T-helper 22 cell (primary cell): Measurements from ENCODE around the gene BSCL2.
A peak's percentile ranks its signal among the peaks of the same experiment; 100 is the strongest.
"Not testable (repeated sequence)": the region's sequence is repeated elsewhere in the genome, so short reads cannot be mapped to it uniquely, and the experiment has no call there.

Experiments
- DNase-seq: peaks from one replicate; pipeline ENCODE4 v3.0.0-alpha.2; 2020; ENCODE audit warnings: low read depth

Gene BSCL2

GRCh38 chr11:62656796-62657429, 50.3 kb downstream of the BSCL2 start:
- DNase-seq, result no peak

DNA sequence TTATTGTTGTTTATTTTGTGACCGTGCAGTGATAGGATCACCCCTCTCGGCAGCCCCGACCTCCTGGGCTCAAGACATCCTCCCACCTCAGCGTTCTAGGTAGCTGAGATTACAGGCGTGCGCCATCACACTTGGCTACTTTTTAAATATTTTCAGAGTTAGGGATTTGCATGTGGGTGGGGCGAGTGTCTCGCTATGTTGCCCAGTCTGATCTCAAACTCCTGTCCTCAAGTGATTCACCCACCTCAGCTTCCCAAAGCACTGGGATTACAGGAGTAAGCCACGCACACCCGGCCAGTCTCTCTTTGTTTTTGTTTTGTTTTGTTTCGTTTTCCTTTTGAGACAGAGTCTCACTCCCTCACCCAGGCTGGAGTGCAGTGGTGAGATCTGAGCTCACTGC, 52.9 kb downstream of the BSCL2 start:
- no peak for DNase-seq

DNA sequence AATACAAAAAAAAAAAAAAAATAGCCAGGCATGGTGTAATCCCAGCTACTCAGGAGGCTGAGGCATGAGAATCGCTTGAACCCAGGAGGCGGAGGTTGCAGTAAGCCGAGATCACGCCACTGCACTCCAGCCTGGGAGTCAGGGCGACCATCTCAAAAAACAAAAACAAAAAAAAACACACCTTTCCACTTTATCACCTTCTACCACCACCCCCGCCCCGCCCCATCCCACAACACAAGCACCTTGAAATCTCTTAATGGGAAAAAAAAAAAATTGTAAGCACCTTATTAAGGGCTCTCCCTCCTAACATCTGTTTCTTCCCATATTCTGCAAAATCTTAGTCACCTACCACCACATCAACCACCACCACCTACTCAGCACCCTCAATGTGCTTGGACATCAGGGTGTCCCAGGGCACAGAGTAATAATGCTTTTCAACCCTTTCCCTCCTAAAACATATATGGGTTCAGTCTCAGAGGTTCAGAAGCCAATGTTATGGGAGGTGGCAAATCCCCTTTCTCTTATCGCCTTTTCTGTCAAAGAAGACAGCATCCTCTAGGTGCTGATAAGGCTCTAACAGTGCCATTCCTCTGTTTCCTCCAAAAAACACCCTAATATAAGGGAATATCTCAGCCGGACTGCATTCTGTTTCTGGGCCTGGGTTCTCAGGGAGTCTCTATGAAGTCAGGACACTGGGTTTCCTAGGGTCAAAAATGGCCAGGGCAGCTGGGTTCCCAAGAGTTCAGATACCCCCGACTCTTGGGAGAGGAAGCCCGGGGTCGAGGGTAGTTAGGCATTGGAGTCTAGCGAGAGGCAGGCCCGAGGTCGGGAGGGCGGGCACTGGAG, 54.8 kb downstream of the BSCL2 start:
- peak; percentile 61 for DNase-seq

GRCh38 chr11:62650283-62650682, 56.9 kb downstream of the BSCL2 start:
- not testable (repeated sequence) for DNase-seq

- no peak for DNase-seq
Measured at GRCh38 chr11:62649486-62649885, 57.7 kb downstream of the BSCL2 start.

- DNase-seq, result no peak
Measured at GRCh38 chr11:62648967-62649364, 58.3 kb downstream of the BSCL2 start.

- DNase-seq, result no peak
Measured at GRCh38 chr11:62648185-62648966, 58.8 kb downstream of the BSCL2 start.

DNA sequence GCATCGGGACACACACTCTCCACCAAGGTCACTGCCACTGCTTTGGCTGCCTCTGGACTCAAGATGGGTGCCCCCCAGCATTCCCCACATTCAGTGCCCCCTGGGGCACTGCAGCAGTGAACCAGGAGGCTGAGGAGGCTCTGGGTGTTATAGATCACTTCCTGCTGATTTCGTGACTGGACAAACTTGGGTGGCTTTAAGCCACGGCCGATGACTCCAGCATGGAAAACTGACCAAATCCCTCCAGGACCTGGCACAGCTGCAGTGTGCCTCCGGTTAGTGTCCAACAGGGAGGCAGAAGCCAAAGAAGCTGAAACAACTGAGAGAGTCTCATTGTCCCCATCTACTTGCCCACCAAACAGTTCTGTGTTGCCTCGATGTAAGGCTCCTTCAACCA, 59.6 kb downstream of the BSCL2 start:
- DNase-seq, result no peak

DNA sequence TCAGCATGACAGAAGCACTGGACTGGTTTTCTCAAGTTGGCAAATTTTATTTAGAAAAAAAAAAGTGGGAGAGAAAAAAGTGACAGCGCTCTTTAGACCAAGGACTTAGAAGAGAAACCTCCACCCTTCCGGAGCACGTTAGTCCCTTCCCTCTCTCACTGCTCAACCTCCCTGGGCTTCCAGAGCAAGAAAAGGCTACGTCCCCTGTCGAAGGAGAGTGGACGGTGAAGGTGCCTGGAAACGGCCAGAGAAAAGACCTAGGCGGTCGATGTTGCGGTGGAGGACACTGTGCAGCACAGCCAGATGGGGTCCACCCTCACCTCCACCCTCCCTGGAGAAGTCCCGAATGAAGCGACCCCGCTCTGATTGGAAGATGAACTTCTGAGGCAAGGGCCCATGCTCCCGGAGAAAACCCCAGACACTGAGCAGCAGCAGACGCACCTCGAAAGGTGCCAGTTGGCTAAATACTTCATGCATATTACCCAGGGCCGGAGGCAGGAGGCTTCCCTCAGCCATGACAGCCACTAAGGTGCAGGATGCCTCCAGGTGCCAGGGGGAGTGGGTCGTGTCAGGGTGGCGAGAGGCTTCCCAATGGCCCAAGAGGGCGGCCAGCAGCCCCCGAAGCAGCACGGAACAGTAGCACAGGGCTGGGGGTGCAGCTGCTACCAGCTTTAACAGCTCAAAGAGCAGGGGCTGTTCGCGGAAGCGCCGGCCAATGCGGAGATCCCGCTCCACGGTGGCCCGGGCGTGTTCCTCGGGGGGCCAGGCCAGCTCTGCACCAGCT, 60.2 kb downstream of the BSCL2 start:
- no peak for DNase-seq

DNA sequence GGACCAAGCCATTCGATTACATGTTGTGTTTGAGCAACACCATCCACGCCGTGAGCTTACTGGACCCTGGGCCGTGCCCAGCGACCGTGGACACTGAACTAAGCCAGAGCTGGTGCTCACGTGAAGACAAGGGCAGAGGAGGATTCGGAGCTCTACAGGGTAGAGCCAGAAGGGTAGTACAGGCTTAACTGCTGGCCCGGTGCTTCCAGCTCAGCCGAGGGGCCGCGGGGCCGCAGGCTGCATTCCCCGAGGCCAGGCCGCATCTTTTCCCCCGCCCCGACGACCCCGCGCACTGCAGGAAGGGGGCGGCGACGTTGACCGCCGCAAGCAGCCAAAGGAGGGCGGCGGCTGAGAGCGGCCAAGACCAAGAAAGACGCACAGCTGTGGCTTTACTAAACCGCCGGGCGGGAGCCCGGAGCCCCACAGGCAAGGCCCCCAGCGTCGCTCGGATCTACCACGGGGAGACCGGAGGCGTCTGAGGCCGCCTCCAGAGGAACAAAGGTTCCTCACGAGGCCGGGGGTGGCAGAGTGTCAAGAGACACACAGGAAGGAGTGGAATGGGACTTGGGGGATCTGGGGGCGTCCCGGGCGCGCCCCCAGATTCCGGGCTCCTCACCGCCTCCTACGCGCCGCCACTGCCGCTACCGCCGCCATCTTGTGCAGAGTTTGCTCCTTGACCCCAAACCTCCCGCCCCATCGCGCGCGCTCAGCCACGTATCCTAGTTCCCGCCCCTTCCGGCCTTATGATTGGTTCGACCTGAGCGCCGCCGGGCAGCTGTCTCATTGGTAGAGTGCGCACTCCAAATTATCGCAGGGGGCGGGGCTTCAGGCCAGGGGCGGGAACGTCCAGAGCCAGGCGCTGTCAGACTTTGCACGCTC, 61.0 kb downstream of the BSCL2 start, which contains the start of gene GANAB:
GANAB (minus strand) TSS at position 668 of the 879 bp plus-strand sequence; CDS start at position 654, 14 bp downstream.
- peak; percentile 98 for DNase-seq

DNA sequence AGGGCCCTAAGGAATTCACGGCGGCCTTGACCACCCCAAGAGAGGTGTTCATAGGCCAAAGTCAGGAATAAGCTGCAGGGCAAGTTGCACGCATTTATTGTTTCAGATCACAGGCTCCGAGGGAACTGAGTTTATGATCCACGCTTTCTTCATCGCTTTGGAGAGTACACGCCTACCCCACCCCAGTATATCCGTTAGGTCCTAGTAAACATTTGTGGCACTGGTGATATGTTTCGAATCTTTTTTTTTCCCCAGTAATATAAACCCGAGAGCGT, 61.6 kb downstream of the BSCL2 start:
- DNase-seq, result no peak

GRCh38 chr11:62644220-62644619, 63.0 kb downstream of the BSCL2 start:
- DNase-seq, result no peak
